Fibroblast of mammary gland (primary cell): ENCODE measurements around the gene TMCC1.
A peak's percentile ranks its signal among the peaks of the same experiment; 100 is the strongest.

Experiments used
- DNase-seq: peaks from one replicate; pipeline ENCODE4 v3.0.0-alpha.2; 2010; ENCODE audit warnings: low read depth
- H3K4me3 ChIP-seq: 2 replicates; pipeline ENCODE4 v1.5.1; 2011; ENCODE audit warnings: low read depth, mild to moderate bottlenecking, low read length, moderate library complexity; ENCODE audit not compliant: control insufficient read depth
- TF ChIP-seq, protein P1 (sequence below): conservative IDR thresholded peaks from 2 replicates; pipeline ENCODE4 v1.5.1; 2011; ENCODE audit warnings: low read depth, low read length, inconsistent platforms; ENCODE audit not compliant: control insufficient read depth, insufficient read depth

The TMCC1 gene

DNA sequence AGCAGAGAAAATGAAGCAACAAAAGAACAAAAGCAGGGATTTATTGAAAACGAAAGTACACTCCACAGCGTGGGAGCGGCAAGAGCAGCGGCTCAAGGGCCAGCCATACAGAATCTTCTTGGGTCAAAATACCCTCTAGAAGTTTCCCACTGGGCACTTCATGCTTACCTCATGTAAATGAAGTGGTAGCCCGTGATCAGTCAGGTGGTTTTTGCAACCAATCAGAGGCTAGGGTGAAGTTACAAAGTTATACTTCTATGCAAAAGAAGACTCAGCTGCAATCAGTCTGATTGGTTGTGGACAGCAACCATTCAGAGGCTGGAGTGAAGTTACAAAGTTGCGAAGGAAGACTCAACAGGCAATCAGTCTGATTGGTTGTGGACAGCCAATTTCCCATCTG, 43.2 kb upstream of the TMCC1 start:
- TF ChIP-seq, protein P1, sequence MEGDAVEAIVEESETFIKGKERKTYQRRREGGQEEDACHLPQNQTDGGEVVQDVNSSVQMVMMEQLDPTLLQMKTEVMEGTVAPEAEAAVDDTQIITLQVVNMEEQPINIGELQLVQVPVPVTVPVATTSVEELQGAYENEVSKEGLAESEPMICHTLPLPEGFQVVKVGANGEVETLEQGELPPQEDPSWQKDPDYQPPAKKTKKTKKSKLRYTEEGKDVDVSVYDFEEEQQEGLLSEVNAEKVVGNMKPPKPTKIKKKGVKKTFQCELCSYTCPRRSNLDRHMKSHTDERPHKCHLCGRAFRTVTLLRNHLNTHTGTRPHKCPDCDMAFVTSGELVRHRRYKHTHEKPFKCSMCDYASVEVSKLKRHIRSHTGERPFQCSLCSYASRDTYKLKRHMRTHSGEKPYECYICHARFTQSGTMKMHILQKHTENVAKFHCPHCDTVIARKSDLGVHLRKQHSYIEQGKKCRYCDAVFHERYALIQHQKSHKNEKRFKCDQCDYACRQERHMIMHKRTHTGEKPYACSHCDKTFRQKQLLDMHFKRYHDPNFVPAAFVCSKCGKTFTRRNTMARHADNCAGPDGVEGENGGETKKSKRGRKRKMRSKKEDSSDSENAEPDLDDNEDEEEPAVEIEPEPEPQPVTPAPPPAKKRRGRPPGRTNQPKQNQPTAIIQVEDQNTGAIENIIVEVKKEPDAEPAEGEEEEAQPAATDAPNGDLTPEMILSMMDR: no peak
- peak overlapping the region; percentile 45 for H3K4me3 ChIP-seq
- DNase-seq: peak; percentile 77

DNA sequence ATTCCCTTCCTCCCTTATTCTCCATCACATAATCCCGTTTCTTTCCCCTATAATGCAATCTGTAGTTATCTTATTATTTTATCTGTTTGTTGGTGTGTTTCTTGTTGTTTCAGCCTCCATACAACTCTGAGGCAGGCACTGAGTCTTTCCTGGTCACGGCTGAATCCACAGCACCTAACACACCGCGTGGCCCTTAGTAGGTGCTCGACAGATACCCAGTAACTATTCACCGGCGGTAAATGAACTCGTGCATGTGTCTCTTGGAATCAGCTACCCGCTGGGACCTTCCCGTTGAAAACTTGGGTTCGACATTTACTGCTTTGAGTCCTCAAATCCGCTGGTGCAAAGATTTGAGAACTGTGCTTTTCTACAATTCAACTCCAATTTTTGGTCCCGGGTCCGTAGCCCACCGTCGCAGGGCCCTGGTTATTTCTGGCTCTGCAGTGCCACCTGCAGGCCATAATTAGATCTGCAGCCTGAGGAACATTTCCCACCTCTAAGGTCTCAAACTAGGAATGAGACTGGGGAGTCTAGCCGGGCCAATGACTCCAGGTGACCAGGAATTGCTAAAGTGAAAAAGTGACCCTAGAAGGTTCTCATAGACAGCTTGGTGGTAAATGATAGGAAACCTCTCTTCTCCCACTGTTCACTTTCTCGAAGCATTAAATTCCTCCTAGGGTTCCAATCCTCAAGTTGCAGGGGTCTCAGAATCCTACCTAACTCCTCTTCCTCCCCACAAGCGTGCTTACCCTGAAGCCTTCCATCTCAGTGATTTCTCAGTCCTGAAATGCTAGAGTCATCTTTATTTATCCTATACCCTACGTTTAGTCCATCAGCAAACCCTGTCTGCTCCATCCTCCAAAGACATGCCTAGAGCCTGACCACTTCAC, 41.0 kb upstream of the TMCC1 start:
- peak; percentile 23 for DNase-seq
- H3K4me3 ChIP-seq: peak overlapping the region; percentile 13
- TF ChIP-seq, protein P1: peak; percentile 82

- TF ChIP-seq, protein P1: no peak
- H3K4me3 ChIP-seq: no peak overlapping the region
- DNase-seq: no peak
Measured at GRCh38 chr3:129933471-129933870, 40.0 kb upstream of the TMCC1 start.

- DNase-seq: no peak
- H3K4me3 ChIP-seq: no peak overlapping the region
- TF ChIP-seq, protein P1: no peak
Measured at GRCh38 chr3:129929383-129929782, 35.9 kb upstream of the TMCC1 start.

DNA sequence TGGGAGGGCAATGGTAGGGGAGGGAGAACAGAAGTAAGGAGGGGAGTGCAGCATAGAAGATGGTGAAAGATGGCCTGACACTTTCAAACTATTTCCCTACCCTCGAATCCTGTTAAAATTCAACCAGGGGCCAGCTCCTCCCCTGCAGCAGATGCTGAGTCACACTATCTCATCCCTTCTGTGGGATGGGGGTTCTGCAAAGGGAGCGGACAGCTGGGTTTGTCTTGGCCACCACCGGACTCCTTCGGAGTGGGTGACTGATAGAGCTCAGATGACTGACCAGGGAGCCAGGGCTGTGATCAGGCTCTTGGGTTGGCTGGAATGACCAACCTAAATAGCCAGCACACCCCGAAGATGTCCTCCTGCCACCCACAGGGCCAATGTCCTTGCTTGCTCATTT, 33.6 kb upstream of the TMCC1 start:
- TF ChIP-seq, protein P1: no peak
- peak; percentile 16 for DNase-seq
- no peak overlapping the region for H3K4me3 ChIP-seq

GRCh38 chr3:129919806-129920205, 26.3 kb upstream of the TMCC1 start:
- no peak for DNase-seq
- TF ChIP-seq, protein P1: no peak
- no peak overlapping the region for H3K4me3 ChIP-seq
